Heart right ventricle (tissue), 16 donors: ENCODE data around the gene TBC1D17. TPM values are rescaled to one million over a fixed set of nuclear protein-coding genes. Genes with fewer than 3 reads are reported as not detected.

Source experiments
- ATAC-seq, 8 donors: fragments of 200-7000 bp; cut with Tn5 transposase; one replicate each; pipeline ENCODE4 v1.9.1; 2020; ENCODE audit warnings: mild to moderate bottlenecking in 8 of 8, moderate library complexity in 8 of 8, moderate number of reproducible peaks in 1 of 8
- DNase-seq, 2 donors: peaks; one replicate each; pipeline ENCODE4 v3.0.0-alpha.2; 2020
- H3K27ac ChIP-seq, 10 donors: fragments of 200-600 bp; sonication (generic) in 2 of 10; one replicate each; pipeline versions ENCODE4 v1.5.0 to v1.8.0; 2020 to 2022; ENCODE audit warnings: mild to moderate bottlenecking in 3 of 10
- H3K27me3 ChIP-seq, 7 donors: fragments of 200-600 bp; one replicate each; pipeline ENCODE4 v1.8.0; 2021 to 2022; ENCODE audit warnings: mild to moderate bottlenecking in 2 of 7
- H3K36me3 ChIP-seq, 9 donors: fragments of 200-600 bp; sonication (generic) in 1 of 9; one replicate each; pipeline versions ENCODE4 v1.5.0 to v1.8.0; 2020 to 2022; ENCODE audit warnings: mild to moderate bottlenecking in 2 of 9
- H3K4me1 ChIP-seq, 9 donors: fragments of 200-600 bp; sonication (generic) in 1 of 9; one replicate each; pipeline versions ENCODE4 v1.5.0 to v1.8.0; 2020 to 2022; ENCODE audit warnings: mild to moderate bottlenecking in 4 of 9
- H3K4me3 ChIP-seq, 10 donors: fragments of 200-600 bp; sonication (generic) in 2 of 10; one replicate each; pipeline versions ENCODE4 v1.5.0 to v1.8.0; 2020 to 2022; ENCODE audit warnings: mild to moderate bottlenecking in 7 of 10, moderate library complexity in 2 of 10
- H3K9me3 ChIP-seq, 11 donors: fragments of 200-600 bp in 10 of 11; sonication (generic) in 2 of 11; one replicate each; pipeline versions ENCODE4 v1.5.0 to v1.8.0; 2013 to 2022; ENCODE audit warnings: mild to moderate bottlenecking in 2 of 11, control low read depth in 1 of 11, moderate library complexity in 1 of 11
- WGBS, 2 donors: extraction: QIAGEN DNeasy Blood & Tissue Kit; methylation state at CpG; one replicate each; pipeline ENCODE4 v1.1.7; 2013; ENCODE audit warnings: inconsistent platforms in 1 of 2; 5-methylcytosine and 5-hydroxymethylcytosine counted together
- intact Hi-C, 10 donors: fragments of 100-400 bp; cut with DNase I; formaldehyde crosslinking; loops; one replicate each; pipeline versions ENCODE4 v1.11.1 to v1.14.2; 2022
- polyA plus RNA-seq, 2 donors: library from polyadenylated mRNA; stranded (reverse); fragments of 200-250 nt; gene quantifications; one replicate each; pipeline ENCODE4 v1.2.3, GENCODE V29; 2013
- total RNA-seq, 10 donors: library from RNA; stranded (reverse); fragmentation: NEBNext Ultra II Directional in 3 of 10; extraction: Animal tissue kit (Norgen Biotek cat#: 25700) in 3 of 10; gene quantifications; one replicate each; pipeline versions ENCODE4 v1.2.1 to v1.2.4, GENCODE V29; 2021 to 2023
- TF ChIP-seq, protein P1 (sequence below), 9 donors: fragments of 200-600 bp; sonication (generic) in 2 of 9; IDR thresholded peaks; one replicate each; pipeline versions ENCODE4 v1.5.0 to v1.8.0; 2021 to 2022; ENCODE audit warnings: antibody characterized with exemption in 9 of 9, mild to moderate bottlenecking in 5 of 9, moderate library complexity in 1 of 9
- donor health status: Arrhythmogenic right ventricular cardiomyopathy.
- donor health status: ischemic (EF 13 %, LVEDD 7.1; RV severe dilation, severe dysfunction).
- donor health status: healthy with polysubstance abuse.
- donor health status: DM: no; HTN: yes; CAD: no.
- donor health status: DM: no; HTN: no; CAD: no.
- donor health status: ischemic (EF 25% LVEDD 6.9; RV normal size, moderate dysfunction).
- donor health status: ischemic (EF 25% LVEDD 5.7; RV mildly dilated, moderate dysfunction).
- donor health status: healthy.
- donor health status: DM: yes; HTN: yes; CAD: no.
- donor health status: Ischemic cardiomyopathy.
- donor health status: ischemic (EF 35%, LVEDD 5.7; RV mildly dilated, moderate dysfunction).
- donor health status: nonischemic (EF 11% LVEDD 7.7; RV severe dilation, severe dysfunction).
- donor health status: DM: yes; HTN: yes; CAD: no.
- donor health status: PGD.
- donor health status: ischemic (EF 29% LVEDD 5.4; RV normal size, mild dysfunction).
- donor health status: nonischemic (EF 23%, LVEDD 6.1; RV moderate dilation, normal function).

TBC1D17 gene
- total and polyA plus RNA-seq, 12 donors, result 30.4 to 57.9 (median 49.8) TPM

DNA sequence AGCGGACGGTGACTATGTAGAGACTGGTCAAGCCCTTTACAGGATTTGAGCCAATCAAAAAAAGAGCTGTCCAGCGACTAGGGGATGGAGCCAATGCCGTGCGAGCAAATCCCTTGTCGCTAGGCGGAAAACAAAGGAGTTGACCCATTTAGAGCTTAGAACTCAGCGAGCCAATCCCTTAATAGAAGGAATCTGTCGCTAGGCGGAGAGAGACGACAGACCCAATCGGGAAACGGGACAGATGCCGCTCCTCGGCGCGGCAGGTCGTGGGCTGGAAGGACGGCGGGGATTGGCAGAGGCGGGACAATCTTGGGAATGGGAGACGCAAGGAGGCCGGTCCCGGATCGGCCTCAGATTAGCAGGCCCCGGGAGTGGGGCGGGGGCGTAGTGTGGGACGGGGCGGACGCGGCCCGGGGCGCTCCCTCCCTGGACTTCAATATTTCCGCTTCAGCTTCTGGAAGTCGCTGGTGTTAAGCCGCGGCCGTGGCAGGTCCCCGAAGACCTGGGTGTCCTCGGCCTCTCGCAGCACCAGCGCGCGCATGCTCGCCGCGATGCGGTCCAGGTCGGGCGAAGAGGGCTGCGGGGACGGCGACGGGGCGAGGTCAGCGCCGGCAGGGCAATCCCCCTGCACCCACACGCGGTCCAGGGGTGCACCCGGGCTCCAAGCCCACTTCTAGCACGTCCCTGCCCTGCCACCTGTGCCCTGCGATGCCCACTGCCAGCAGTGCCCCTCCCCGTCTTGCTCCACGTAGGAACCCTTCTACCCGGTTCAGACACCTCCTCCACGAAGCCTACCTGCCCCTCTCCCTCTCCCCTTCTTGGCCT lies 7.8 kb upstream of the TBC1D17 start:
- WGBS, 2 donors, result 1% methylated on average over 67 of the region's 67 CpGs
- peaks cover 20 to 61% (median 49%) of the 10 kb centered on the region in 9 donors for H3K4me1 ChIP-seq
- ATAC-seq (peak; percentile 77 to 91 (median 84)), DNase-seq (peak; percentile 96 to 98)
- no peaks in the 10 kb centered on the region for H3K9me3 ChIP-seq
- TF ChIP-seq, protein P1, sequence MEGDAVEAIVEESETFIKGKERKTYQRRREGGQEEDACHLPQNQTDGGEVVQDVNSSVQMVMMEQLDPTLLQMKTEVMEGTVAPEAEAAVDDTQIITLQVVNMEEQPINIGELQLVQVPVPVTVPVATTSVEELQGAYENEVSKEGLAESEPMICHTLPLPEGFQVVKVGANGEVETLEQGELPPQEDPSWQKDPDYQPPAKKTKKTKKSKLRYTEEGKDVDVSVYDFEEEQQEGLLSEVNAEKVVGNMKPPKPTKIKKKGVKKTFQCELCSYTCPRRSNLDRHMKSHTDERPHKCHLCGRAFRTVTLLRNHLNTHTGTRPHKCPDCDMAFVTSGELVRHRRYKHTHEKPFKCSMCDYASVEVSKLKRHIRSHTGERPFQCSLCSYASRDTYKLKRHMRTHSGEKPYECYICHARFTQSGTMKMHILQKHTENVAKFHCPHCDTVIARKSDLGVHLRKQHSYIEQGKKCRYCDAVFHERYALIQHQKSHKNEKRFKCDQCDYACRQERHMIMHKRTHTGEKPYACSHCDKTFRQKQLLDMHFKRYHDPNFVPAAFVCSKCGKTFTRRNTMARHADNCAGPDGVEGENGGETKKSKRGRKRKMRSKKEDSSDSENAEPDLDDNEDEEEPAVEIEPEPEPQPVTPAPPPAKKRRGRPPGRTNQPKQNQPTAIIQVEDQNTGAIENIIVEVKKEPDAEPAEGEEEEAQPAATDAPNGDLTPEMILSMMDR (IDR thresholded peaks at IDR 0.05), result peak in 3 of 9 donors; percentile 14 to 24 (median 16)
- no peaks in the 10 kb centered on the region for H3K27me3 ChIP-seq
- peaks cover 0 to 28% (median 4%) of the 10 kb centered on the region in 9 donors for H3K36me3 ChIP-seq
- peak overlapping the region; percentile 41 to 73 (median 60) for H3K4me3 ChIP-seq
- peak overlapping the region; percentile 88 to 98 (median 94) for H3K27ac ChIP-seq
- intact Hi-C loops, result loop anchor here in 5 of 10 donors (2.0 to 10.0 kb wide), 4 partner anchors 51 to 355 kb away; partner anchors contain the start of genes MED25 (in 5 of the 5), FCGRT (in 1 of the 5) and PRMT1 (in 1 of the 5)

DNA sequence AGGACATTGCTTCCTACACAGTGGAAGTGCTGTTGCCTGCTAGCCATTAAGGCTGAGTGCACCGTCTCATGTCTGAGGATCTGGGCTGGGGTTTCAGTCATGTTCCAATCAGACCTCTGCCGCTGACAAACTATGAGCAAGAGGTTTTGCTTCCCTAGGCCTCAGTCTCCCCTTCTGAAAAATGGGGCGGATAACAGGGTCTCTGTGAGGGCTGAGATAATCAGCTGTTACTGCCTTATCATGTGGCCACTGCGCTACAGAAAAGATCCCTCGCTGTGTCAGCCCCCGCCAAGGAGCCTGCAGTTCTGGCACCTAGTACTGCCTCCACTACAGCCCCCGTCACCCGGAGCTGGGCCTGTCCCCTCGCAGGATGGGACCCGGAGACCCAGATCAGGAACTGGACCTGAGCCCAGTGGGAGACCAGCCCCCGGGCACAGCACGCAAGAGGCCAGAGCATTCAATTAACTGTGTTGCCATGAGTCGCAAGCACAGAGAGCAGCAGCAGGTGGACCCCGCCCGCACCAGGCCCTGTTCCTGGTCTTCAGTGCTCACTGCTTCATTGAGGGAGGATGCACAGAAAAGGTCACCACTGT lies 7.1 kb upstream of the TBC1D17 start:
- 75 to 76% methylated on average over 15 of the region's 15 CpGs for WGBS, 2 donors
- intact Hi-C loops, result no loop called here
- H3K4me3 ChIP-seq, result peak overlapping the region in 9 of 10 donors; percentile 42 to 73 (median 61)
- H3K4me1 ChIP-seq, result peaks cover 19 to 61% (median 48%) of the 10 kb centered on the region in 9 donors
- DNase-seq, result peak in 1 of 2 donors; percentile 29
- TF ChIP-seq, protein P1 (IDR thresholded peaks at IDR 0.05), result no peak
- peaks cover 0 to 25% (median 4%) of the 10 kb centered on the region in 9 donors for H3K36me3 ChIP-seq
- no peaks in the 10 kb centered on the region for H3K9me3 ChIP-seq
- no peaks in the 10 kb centered on the region for H3K27me3 ChIP-seq
- peak overlapping the region; percentile 88 to 98 (median 94) for H3K27ac ChIP-seq
- no peak for ATAC-seq

DNA sequence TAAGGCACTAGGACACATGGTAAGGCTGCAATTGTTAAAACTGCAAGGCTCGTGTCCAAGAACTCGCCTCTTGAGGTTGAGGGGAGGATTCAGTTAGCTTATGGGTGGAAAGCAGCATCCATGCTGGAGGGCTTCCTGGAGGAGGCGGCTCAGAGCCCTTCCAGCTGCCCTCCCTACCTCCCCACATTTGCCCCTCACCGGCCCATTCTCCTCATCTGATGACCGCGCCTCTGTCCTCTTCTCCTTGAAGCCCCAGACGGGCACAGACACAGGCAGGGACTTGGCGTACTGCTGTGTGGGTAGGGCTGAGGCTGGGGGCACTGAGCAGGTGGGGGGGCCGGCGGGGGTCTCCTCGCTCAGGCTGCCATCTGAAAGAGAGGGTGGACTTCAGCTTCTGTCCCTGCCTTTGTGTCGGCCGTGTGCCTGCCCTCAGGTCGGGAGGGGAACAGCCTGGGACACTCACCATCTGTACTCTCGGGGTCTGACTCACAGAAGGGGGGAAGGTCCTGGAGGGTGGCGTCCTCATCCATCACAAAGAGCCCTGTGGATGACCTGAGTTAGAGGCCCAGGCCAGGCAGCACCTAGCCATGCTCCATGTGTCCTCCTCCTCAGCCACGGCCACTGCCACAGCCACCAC lies 6.0 kb upstream of the TBC1D17 start:
- peaks cover 15 to 56% (median 43%) of the 10 kb centered on the region in 9 donors for H3K4me1 ChIP-seq
- DNase-seq, result peak in 1 of 2 donors; percentile 15
- no peak overlapping the region for H3K27ac ChIP-seq
- intact Hi-C loops, result no loop called here
- H3K9me3 ChIP-seq, result no peaks in the 10 kb centered on the region
- no peaks in the 10 kb centered on the region for H3K27me3 ChIP-seq
- H3K36me3 ChIP-seq, result peaks cover 0 to 25% (median 4%) of the 10 kb centered on the region in 9 donors
- ATAC-seq, result no peak
- WGBS, 2 donors, result 91 to 92% methylated on average over 17 of the region's 17 CpGs
- TF ChIP-seq, protein P1 (IDR thresholded peaks at IDR 0.05), result no peak
- H3K4me3 ChIP-seq, result no peak overlapping the region
